ENCODE data around the gene ADAT3. TPM values are rescaled to one million over a fixed set of nuclear protein-coding genes. Genes with fewer than 3 reads are reported as not detected.

The ADAT3 gene
- total RNA-seq, 1 experiment from 2014 or later = 15.8 TPM

DNA sequence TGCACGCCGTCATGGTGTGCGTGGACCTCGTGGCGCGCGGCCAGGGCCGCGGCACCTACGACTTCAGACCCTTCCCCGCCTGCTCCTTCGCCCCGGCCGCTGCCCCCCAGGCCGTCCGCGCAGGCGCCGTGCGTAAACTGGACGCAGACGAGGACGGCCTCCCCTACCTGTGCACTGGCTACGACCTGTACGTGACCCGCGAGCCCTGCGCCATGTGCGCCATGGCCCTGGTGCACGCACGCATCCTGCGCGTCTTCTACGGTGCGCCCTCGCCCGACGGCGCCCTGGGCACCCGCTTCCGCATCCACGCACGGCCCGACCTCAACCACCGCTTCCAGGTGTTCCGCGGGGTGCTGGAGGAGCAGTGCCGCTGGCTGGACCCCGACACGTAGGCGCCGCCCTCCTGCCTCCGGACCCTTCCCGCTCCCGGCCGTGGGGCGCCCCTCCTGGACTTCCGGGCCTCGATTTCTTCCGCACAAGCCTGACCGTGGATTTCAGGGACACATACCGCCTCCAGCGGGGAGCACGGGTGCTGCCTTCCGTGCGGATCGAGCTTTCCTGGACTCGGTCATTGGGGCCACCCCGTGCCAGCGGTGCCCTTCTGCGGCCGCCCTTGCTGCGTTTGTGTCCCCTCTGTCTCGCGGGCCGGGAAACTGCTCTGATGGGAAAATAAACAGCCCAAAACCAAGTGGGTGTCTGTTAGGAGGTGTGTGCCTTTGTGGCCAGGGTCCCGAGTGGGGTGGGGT is 7.7 kb downstream of the ADAT3 start:
- DNase-seq (ENCODE audit: low read depth) = no peak

DNA sequence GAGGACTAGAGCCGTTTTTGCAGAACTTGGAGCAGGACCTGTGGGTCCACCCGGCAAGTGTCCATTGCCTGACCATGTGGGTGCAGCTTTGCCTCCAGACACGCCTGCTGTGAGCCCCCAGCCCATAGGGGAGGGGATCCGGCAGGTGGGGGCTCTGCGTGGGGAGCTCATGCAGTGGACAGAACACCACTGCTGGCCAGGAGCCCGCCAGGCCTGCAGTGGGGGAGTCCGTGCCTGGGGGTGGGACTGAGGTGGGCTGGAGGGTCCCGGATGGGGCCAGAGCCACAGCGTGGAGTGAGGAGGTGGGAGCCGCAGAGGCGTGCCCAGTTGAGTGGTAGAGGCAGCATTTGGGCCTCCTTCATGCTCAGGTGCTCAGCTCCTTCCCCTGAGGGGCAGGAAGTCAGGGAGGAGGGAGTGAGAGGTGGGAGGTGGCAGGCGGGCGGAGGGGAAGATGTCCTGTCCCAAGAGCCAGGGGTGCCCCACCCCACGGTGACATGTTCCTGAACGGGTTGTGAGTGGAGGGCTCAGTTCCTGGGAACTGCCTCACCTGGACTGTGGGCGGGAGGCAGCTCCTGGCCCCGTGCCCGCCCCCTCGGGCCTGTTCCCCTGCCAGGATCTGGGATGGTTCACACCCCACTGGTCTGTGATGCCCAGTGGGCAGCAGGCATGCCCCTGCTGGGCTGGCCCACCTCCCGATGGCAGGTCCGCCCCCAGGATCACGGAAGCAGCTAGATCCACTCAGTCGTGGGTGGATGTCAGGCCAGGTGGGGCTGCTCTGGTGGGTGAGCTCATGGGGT is 8.8 kb downstream of the ADAT3 start:
- DNase-seq (ENCODE audit: low read depth) = no peak

DNA sequence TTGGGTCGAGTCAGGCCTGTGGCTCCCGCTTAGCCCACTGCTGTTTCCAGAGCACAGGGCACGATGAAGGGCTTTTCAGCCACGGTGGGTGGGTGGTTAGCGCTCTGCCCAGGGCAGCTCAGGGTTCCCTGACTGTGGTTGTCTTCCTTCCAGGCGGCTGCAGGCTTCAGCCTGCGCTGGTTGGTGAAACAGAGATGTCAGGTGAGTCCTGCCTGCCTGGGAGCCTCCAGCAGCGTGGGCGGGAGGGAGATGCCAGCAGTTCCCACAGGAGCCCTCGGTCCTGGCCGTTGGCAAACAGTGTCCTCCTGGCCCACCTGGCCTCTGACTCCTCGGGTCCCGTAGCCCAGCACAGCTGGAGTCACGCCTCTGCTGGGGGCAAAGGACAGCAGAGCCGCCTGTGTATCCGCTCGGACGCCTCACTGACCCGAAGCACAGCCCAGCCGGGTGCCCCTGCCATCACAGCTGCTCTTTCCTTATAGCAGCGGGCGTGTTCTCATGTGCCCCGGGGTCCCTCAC is 9.7 kb downstream of the ADAT3 start:
- no peak for DNase-seq (ENCODE audit: low read depth)

DNA sequence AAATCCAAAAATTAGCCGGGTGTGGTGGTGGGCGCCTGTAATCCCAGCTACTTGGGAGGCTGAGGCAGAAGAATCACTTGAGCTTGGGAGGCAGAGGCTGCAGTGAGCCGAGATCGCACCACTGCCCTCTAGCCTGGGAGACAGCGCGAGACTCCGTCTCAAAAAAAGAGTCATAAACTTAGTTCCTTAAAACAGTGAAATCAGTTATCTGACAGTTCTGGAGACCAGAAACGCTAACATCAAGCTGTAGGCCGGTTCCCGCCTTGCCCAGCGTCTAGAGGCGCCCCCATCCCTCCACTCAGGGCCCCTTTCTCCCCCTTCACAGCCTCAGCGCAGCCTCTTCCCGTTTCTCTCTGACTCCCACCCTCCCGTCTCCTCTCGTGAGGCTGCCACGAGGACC is 11.9 kb downstream of the ADAT3 start:
- DNase-seq (ENCODE audit: low read depth) = no peak

DNA sequence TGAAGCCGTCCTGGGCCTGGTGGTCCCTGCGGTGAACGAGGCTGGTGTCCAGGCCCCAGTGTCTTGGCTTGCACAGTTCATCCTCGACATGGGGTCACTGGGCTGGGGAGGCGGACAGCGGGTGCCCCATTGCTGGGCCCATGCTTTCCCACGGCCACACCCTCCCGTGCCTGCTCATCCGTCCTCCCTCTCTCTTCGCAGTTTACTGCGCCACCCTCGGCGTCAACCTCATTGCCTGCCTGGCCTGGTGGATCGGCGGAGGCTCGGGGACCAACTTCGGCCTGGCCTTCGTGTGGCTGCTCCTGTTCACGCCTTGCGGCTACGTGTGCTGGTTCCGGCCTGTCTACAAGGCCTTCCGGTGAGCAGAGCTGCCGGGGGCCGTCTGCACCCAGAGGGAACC is 12.7 kb downstream of the ADAT3 start:
- no peak for DNase-seq (ENCODE audit: low read depth)

DNA sequence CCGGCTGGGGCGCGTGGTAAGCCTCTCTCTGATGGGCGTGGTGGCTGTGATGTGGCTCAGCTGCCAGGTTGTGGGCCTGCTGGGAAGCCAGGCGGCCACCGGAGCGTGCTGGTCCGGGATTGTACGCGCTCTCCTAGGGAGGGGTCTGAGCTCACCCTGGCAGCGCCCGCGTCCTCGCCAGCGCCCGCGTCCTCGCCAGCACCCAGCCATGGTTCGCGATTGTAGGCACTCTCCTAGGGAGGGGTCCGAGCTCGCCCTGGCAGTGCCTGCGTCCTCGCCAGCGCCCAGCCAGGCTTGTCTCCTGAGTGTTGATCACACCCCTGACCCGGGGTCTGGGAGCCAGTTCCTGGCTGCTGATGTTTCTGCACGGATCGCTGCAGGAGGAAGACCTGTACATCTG is 13.8 kb downstream of the ADAT3 start:
- DNase-seq (ENCODE audit: low read depth) = no peak

DNA sequence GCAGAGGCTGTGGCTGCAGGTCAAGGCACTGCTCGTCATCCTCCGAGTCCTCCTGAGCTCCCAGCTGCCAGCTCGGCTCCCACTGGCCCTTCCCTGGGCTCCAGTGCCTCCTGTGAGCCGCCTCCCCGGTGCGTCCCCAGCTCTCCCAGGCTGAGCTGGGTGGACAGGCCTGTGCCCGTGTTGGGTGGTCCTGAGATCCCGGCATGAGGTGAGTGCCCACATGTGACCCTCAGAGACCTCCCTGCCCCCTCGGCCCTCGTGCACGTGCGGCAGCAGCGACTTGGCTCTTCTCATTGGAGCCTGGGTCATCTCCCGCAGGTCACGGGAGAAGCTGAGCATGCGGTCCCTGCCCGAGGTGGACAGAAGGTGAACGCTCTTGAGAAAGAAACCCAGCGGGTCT is 15.4 kb downstream of the ADAT3 start:
- DNase-seq (ENCODE audit: low read depth) = no peak

DNA sequence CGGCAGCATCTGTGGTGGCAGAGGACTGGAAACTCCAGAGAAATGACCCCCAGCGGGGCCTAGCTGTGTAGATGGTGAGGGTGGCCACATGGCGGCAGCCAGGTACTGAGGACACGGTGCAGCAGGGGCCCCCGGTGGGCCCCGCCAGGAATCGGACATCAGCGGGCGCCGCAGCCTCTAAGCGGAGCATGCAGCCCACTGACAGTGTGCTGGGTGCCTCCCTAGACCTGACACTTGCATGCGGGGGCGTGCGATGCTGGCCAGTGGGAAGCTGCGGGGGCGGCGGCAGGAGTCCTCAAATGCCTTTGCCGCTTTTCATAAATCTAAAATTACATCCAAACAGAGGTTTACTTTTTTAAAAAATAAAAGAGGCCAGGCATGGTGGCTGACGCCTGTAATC is 16.1 kb downstream of the ADAT3 start:
- DNase-seq (ENCODE audit: low read depth) = no peak

DNA sequence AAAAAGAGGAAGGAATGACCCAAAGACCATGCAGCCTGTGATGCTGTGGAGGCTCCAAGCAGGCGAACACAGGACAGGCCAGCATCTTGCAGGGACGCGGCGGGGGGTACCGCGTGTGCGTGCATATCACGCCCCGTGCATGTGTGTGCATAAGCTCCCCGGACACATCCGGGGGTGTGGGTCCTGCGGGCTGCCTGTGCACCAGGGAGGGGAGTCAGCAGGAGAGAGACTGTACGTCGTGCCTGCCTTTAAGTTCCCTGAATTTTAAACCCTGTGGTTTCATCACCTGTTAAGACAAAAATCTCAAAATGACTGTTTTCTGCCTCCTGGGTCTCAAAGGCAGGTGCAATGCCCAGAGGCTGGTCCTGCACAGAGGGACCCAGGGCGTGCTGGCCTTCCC is 16.6 kb downstream of the ADAT3 start:
- no peak for DNase-seq (ENCODE audit: low read depth)

DNA sequence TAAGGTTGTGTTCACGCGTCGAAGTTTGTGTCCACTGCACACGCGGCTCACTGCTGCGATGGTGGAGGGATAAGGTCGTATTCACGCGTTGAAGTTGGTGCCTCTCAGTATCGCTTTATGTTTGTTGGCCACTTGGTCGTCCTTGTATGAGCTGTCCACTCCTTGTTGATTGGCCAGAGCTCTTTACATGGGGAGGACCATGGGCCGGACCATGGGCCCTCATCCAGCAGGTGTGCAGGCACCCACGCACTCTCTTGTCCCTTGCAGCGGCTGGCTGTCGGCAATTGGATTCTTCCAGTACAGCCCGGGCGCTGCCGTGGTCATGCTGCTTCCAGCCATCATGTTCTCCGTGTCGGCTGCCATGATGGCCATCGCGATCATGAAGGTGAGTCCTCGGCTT is 17.6 kb downstream of the ADAT3 start:
- no peak for DNase-seq (ENCODE audit: low read depth)

DNA sequence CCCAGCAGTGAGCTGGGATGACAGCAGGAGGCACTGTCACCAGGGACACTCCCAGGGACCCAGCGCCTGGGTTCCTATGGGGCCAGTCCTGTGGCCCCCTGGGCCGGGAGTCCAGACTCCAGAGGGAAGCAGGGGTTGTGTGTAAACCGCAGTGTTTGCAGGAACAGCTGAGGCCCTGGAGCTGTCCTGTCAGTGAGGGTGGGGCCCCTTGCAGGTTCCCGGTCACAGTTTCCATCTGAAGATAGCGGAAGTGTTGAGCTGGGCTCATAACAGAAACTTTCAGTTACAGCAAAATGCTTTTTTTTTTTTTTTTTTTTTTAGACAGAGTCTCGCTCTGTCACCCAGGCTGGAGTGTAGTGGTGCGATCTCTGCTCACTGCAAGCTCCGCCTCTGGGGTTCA is 18.1 kb downstream of the ADAT3 start:
- no peak for DNase-seq (ENCODE audit: low read depth)

DNA sequence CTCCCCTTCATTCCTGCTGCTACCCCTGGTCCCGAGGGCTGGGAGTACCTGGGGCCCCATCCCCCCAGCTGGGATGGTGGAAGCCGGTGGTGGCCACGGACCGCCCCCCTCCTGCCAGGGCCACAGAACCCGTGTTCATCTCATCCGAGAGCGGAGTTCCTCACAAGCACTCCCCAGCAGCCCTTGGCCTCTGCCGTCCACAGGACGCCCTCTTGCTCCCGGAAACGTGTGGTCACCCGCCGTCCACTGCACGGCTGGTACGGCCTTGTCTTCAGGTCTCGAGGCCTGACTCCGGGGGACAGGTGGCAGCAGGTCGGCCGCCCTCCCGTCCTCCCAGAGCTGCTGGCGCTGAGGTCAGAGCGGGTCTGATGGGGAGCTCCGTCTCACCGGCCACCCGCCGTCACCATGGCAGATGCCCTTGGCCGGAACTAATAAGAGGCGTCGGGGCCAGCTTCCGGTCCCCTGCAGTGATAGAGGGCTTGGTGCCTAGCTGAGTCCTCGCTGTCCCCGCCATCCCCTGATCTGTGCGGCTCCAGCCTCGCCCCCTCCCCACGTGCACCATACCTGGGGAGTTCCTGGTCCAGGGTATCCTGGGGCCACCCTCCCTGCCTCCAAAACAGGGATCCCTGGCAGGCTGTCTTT is 19.2 kb downstream of the ADAT3 start:
- no peak for DNase-seq (ENCODE audit: low read depth)

DNA sequence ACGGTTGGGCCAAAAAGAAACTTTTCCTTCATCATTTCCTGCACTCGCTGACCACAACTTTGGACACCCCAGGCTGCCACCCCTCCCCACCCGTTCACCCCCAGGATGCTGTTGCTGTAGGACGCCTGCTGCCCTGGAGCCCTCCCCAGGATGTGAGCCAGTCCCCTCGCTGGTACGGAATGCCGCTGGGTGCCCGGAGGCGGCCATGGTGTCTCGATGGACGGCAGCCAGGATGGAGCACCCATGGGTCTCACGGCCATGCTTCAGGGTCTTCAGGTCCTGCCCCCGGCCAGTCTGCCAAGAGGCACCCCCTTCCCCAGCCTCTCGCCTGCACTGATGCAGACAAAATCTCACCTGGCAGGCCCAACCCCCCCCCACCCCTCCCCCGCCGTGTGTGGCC is 20.3 kb downstream of the ADAT3 start:
- DNase-seq (ENCODE audit: low read depth) = no peak

DNA sequence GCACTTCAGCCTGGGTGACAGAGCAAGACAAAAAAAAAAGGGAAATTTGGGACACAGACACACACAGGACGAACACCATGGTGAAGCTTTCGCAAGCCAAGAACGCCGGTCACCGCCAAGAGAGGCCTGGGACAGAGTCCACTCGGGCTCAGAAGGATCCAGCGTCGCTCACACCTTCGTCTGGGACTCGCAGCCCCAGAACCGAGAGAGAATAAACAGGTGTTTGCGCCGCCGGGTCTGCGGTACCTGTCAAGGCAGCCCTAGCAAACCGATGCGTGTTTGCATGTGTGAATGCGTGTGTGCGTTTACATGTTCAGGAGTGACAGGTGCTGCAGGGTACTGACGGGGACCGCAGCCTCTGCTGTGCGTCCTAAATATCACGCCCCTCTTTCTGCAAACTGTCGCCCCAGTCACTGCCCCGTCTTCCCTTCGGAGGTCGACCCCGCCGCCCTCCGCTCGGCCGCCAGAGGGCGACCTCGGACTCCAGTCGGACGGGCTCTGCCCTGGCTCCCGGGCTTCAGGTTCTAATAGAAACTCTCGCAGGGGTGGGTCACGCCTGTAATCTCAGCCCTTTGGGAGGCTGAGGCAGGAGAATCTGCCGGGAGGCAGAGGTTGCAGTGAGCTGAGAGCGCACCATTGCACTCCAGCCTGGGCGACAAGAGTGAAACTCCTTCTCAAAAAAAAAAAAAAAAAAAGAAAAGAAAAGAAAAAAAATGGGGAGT is 24.0 kb downstream of the ADAT3 start:
- DNase-seq (ENCODE audit: low read depth) = peak; percentile 64

DNA sequence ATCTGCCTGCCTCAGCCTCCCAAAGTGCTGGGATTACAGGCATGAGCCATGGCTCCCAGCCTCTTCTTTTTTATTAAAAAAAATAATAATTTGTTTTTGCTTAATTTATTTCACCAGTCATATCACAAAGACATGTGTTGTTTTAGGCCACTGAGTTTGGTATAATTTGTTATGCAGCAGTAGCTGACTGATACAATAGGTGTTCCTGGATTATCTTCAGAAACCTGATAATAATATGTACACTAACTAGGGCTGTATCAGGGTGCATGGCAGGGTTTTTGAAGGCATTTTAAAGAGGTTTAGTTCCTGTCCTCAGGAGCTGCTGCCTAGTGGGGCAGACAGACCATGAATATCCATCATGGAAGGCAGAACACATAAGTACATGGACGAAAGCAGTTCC is 26.2 kb downstream of the ADAT3 start:
- DNase-seq (ENCODE audit: low read depth) = no peak

DNA sequence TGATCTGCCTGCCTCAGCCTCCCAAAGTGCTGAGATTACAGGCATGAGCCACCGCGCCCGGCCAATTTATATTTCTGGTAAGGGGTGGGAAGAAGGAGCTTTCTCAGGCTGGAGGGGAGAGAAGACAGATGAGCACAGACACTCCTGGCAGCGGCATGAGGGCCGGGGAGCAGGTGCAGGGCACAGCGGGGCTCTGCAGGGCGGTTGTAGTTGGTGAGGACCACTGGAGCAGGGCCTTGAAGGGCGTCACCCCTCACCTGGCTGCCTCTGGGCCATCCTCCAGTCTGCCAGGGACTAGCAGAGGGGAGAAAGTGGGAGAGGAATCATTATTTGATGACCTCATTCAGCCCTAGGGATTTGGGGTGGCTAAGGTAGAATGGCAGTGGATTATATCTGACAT is 27.2 kb downstream of the ADAT3 start:
- no peak for DNase-seq (ENCODE audit: low read depth)

DNA sequence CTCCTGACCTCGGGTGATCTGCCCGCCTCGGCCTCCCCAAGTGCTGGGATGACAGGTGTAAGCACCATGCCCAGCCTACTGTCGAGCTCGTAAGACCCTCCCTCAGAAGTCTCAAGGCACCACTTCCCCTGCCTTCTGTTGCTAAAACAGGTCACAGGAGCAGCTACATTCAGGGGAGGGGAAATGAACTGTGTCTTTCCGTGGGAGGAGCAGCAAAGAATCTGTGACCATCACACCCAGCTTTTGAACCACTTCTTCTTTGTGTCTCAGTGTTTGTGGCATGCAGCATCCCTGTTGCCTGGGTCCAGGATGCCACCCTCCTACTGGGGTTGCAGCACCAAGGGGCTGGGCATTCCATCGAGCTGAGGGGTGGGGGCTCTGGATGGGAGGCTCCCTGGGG is 28.0 kb downstream of the ADAT3 start:
- no peak for DNase-seq (ENCODE audit: low read depth)

DNA sequence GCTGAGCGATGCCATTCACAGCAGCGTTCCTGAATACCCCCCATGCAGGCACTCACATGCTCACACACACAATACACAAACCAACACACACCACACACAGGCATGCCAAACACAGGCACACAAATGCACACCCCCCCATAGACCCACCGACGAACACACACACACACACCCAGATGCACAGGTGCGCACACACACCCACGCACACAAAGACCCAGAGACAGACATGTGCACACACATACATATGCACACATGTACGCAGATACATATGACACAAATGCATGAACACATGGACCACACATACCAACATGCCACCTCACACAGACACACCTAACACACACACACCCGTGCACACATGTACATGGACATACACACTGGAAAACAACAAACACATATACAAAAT is 28.7 kb downstream of the ADAT3 start:
- no peak for DNase-seq (ENCODE audit: low read depth)

DNA sequence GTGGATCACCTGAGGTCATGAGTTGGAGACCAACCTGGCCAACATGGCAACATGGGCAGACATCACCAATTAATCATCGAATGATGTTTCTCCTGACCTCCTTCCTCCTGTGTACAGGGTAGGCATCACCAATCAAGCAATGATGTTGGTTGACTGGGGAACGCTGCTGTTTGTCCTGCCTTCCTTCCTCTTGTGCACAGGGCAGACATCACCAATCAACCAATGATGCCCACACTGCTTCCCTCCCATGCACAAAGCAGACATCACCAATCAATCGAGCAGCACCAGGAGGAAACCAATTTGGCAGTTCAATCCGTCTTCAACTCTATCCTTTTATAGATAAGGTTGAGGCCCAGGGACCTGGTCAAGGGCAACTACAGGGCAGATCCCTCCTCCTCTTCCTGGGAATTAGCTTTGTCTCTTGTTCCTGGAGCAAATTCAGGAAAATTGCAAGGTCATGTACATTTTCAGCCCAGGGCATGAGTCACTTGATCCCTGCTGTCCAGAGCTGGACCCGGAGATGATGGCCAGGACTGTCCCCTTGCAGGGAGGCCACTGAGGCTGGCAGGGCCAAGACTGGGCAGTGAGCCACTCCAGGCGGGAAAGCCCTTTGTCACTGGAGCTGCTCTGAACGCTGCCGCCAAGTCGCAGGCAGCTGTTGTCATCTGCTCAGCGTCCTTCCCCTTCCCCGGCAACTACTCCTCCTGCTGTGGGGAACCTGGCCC is 30.4 kb downstream of the ADAT3 start:
- peak; percentile 65 for DNase-seq (ENCODE audit: low read depth)

DNA sequence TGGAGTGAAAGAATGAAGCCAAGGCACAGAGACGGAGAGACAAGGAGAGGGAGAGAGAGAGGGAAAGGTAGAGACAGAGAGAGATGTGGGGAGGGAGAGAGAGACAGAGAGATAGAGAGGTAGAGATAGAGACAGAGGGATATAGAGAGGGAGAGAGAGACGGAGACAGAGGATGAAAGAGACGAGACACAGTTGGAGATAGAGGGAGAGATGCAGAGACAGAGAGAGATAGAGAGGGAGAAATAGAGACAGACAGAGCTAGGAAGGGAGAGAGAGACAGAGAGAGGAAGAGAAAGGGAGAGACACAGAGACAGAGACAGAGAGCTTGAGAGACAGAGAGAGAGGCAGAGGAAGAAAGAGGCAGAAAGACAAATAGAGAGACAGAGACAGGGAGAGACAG is 31.2 kb downstream of the ADAT3 start:
- no peak for DNase-seq (ENCODE audit: low read depth)

Data from HT1080 (cell line).